Measurements from ENCODE around the gene NFIB. TPM values are rescaled to one million over a fixed set of nuclear protein-coding genes. Genes with fewer than 3 reads are reported as not detected.
A peak's percentile ranks its signal among the peaks of the same experiment; 100 is the strongest.

Gene NFIB
- total RNA-seq, 1 donor from 2014 or later = 1.5 TPM

- H3K36me3 Mint-ChIP-seq (ENCODE audit: unreplicated experiment) = no peaks in the 10 kb centered on the region
- TF ChIP-seq, protein P1, sequence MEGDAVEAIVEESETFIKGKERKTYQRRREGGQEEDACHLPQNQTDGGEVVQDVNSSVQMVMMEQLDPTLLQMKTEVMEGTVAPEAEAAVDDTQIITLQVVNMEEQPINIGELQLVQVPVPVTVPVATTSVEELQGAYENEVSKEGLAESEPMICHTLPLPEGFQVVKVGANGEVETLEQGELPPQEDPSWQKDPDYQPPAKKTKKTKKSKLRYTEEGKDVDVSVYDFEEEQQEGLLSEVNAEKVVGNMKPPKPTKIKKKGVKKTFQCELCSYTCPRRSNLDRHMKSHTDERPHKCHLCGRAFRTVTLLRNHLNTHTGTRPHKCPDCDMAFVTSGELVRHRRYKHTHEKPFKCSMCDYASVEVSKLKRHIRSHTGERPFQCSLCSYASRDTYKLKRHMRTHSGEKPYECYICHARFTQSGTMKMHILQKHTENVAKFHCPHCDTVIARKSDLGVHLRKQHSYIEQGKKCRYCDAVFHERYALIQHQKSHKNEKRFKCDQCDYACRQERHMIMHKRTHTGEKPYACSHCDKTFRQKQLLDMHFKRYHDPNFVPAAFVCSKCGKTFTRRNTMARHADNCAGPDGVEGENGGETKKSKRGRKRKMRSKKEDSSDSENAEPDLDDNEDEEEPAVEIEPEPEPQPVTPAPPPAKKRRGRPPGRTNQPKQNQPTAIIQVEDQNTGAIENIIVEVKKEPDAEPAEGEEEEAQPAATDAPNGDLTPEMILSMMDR (IDR thresholded peaks at IDR 0.05; ENCODE audit: partially characterized antibody, unreplicated experiment) = no peak
- DNase-seq = no peak
- H3K9me3 Mint-ChIP-seq (ENCODE audit: unreplicated experiment) = peaks cover 9% of the 10 kb centered on the region
- peaks cover 7% of the 10 kb centered on the region for H3K4me1 Mint-ChIP-seq (ENCODE audit: low read depth, unreplicated experiment)
- H3K27ac Mint-ChIP-seq (ENCODE audit: unreplicated experiment) = no peak overlapping the region
- H3K27me3 Mint-ChIP-seq (ENCODE audit: unreplicated experiment) = peaks cover 19% of the 10 kb centered on the region
- H3K4me3 Mint-ChIP-seq (ENCODE audit: unreplicated experiment) = no peak overlapping the region
Measured at GRCh38 chr9:14318934-14319580, 5.1 kb upstream of the NFIB start.

DNA sequence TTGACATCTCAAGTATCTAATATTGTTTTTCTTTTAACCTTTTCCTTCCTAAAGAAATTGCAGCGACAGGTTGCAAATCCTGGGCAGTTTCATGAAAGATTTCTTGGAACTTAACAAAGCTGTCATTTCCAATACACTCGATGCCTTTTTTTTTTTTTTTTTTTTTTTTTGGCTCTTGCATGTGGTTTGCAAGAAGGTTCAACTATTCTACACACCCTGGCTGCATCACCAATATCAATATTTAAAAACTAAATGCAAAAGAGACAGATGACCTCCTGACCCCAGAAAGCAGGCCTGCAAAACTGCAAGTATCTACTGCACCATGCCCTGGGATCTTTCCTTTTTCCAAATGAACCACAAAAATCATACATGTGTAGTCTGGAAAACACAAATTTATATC is 4.4 kb upstream of the NFIB start:
- Mint-ChIP-seq H3K27me3 (ENCODE audit: unreplicated experiment) (peaks cover 21% of the 10 kb centered on the region), H3K27ac (ENCODE audit: unreplicated experiment) (no peak overlapping the region), H3K9me3 (ENCODE audit: unreplicated experiment) (peaks cover 10% of the 10 kb centered on the region), H3K36me3 (ENCODE audit: unreplicated experiment) (no peaks in the 10 kb centered on the region), H3K4me1 (ENCODE audit: low read depth, unreplicated experiment) (peaks cover 7% of the 10 kb centered on the region), H3K4me3 (ENCODE audit: unreplicated experiment) (no peak overlapping the region)
- TF ChIP-seq, protein P1 (IDR thresholded peaks at IDR 0.05; ENCODE audit: partially characterized antibody, unreplicated experiment) = no peak
- no peak for DNase-seq

- Mint-ChIP-seq H3K27ac (ENCODE audit: unreplicated experiment) (no peak overlapping the region), H3K27me3 (ENCODE audit: unreplicated experiment) (peaks cover 23% of the 10 kb centered on the region), H3K36me3 (ENCODE audit: unreplicated experiment) (no peaks in the 10 kb centered on the region), H3K4me3 (ENCODE audit: unreplicated experiment) (no peak overlapping the region), H3K4me1 (ENCODE audit: low read depth, unreplicated experiment) (peaks cover 7% of the 10 kb centered on the region), H3K9me3 (ENCODE audit: unreplicated experiment) (peaks cover 12% of the 10 kb centered on the region)
- TF ChIP-seq, protein P1 (IDR thresholded peaks at IDR 0.05; ENCODE audit: partially characterized antibody, unreplicated experiment) = no peak
- DNase-seq = no peak
Measured at GRCh38 chr9:14317667-14318320, 3.9 kb upstream of the NFIB start.

- peaks cover 23% of the 10 kb centered on the region for H3K27me3 Mint-ChIP-seq (ENCODE audit: unreplicated experiment)
- no peaks in the 10 kb centered on the region for H3K36me3 Mint-ChIP-seq (ENCODE audit: unreplicated experiment)
- H3K4me3 Mint-ChIP-seq (ENCODE audit: unreplicated experiment) = peak overlapping the region; percentile 76
- H3K9me3 Mint-ChIP-seq (ENCODE audit: unreplicated experiment) = peaks cover 15% of the 10 kb centered on the region
- DNase-seq = no peak
- peaks cover 7% of the 10 kb centered on the region for H3K4me1 Mint-ChIP-seq (ENCODE audit: low read depth, unreplicated experiment)
- TF ChIP-seq, protein P1 (IDR thresholded peaks at IDR 0.05; ENCODE audit: partially characterized antibody, unreplicated experiment) = no peak
- H3K27ac Mint-ChIP-seq (ENCODE audit: unreplicated experiment) = no peak overlapping the region
Measured at GRCh38 chr9:14316602-14317300, 2.8 kb upstream of the NFIB start.

Measured in glutamatergic neuron (in vitro differentiated cells).